ENCODE data around the gene DCAF12. TPM values are rescaled to one million over a fixed set of nuclear protein-coding genes. Genes with fewer than 3 reads are reported as not detected.

Gene DCAF12
- total RNA-seq, 4 donors from 2014 or later = 6.4 to 35.3 (median 30.3) TPM

- H3K4me1 ChIP-seq = peaks cover 0 to 4% of the 10 kb centered on the region in 2 donors
- no peak overlapping the region for H3K27ac ChIP-seq
- DNase-seq = no peak
- H3K36me3 ChIP-seq = no peaks in the 10 kb centered on the region
- no peaks in the 10 kb centered on the region for H3K9me3 ChIP-seq
- intact Hi-C loops (cut with DNase I; ENCODE audit: low total_unique reads) = no loop called here
- no peaks in the 10 kb centered on the region for H3K27me3 ChIP-seq
- no peak overlapping the region for H3K4me3 ChIP-seq
- no peak for TF ChIP-seq POLR2A (IDR thresholded peaks at IDR 0.05)
- no peak for TF ChIP-seq CTCF (IDR thresholded peaks at IDR 0.05)
Observed at GRCh38 chr9:34087370-34087769, 39.1 kb downstream of the DCAF12 start.

DNA sequence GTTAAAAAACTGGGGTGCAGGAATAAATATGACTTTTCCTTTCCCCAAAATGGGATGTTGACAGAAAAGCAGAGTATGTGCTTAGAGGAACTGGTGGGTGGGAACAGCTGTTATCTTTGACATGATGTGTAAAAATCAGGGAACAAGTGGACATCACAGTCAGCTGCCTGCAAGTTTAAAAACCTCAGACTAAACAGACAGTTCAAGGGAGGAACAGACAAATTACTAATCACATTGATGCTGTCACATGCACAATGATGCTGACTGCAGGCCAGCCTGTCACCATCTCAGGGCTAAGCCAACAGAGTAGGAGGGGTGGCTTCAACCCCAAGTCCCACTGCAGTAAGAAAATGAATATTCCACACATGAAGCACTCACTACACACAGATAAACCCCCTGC lies 39.6 kb downstream of the DCAF12 start:
- Histone ChIP-seq H3K36me3 (no peaks in the 10 kb centered on the region), H3K27ac (peak overlapping the region in 1 of 2 donors; percentile 33), H3K4me3 (no peak overlapping the region), H3K4me1 (peaks cover 0 to 4% of the 10 kb centered on the region in 2 donors), H3K27me3 (no peaks in the 10 kb centered on the region), H3K9me3 (no peaks in the 10 kb centered on the region)
- no peak for DNase-seq
- no peak for TF ChIP-seq POLR2A (IDR thresholded peaks at IDR 0.05)
- no peak for TF ChIP-seq CTCF (IDR thresholded peaks at IDR 0.05)
- intact Hi-C loops (cut with DNase I; ENCODE audit: low total_unique reads) = no loop called here

- intact Hi-C loops (cut with DNase I; ENCODE audit: low total_unique reads) = no loop called here
- peak overlapping the region; percentile 25 to 69 for H3K27ac ChIP-seq
Observed at GRCh38 chr9:34085581-34086500, 40.7 kb downstream of the DCAF12 start.

GRCh38 chr9:34084562-34084961 lies 41.9 kb downstream of the DCAF12 start:
- no peaks in the 10 kb centered on the region for H3K27me3 ChIP-seq
- H3K27ac ChIP-seq = peak overlapping the region; percentile 3 to 69
- peaks cover 0 to 4% of the 10 kb centered on the region in 2 donors for H3K4me1 ChIP-seq
- no peak overlapping the region for H3K4me3 ChIP-seq
- TF ChIP-seq CTCF (IDR thresholded peaks at IDR 0.05) (no peak), POLR2A (IDR thresholded peaks at IDR 0.05) (no peak)
- H3K36me3 ChIP-seq = no peaks in the 10 kb centered on the region
- intact Hi-C loops (cut with DNase I; ENCODE audit: low total_unique reads) = no loop called here
- H3K9me3 ChIP-seq = no peaks in the 10 kb centered on the region
- peak; percentile 28 to 50 for DNase-seq

More at GRCh38 chr9:34085581-34086500, 40.7 kb downstream of the DCAF12 start:
- no peak overlapping the region for H3K4me3 ChIP-seq
- no peaks in the 10 kb centered on the region for H3K9me3 ChIP-seq
- H3K36me3 ChIP-seq = no peaks in the 10 kb centered on the region
- TF ChIP-seq POLR2A (IDR thresholded peaks at IDR 0.05) = no peak
- H3K4me1 ChIP-seq = peaks cover 0 to 4% of the 10 kb centered on the region in 2 donors
- H3K27me3 ChIP-seq = no peaks in the 10 kb centered on the region
- DNase-seq = no peak

GRCh38 chr9:34079181-34079580 lies 47.3 kb downstream of the DCAF12 start:
- intact Hi-C loops (cut with DNase I; ENCODE audit: low total_unique reads) = no loop called here
- H3K36me3 ChIP-seq = no peaks in the 10 kb centered on the region
- DNase-seq = no peak
- TF ChIP-seq POLR2A (IDR thresholded peaks at IDR 0.05) (no peak), CTCF (IDR thresholded peaks at IDR 0.05) (no peak)
- H3K4me1 ChIP-seq = no peaks in the 10 kb centered on the region
- H3K9me3 ChIP-seq = no peaks in the 10 kb centered on the region
- H3K4me3 ChIP-seq = no peak overlapping the region
- H3K27ac ChIP-seq = no peak overlapping the region
- no peaks in the 10 kb centered on the region for H3K27me3 ChIP-seq

Measured in uterus (tissue), 4 donors.